HepG2 (cell line): Measurements from ENCODE around the gene BNC1.

Experiments used
- EZH2 ChIP-seq: conservative IDR thresholded peaks from 2 replicates; pipeline ENCODE4 v1.6.1; 2012; ENCODE audit warnings: mild to moderate bottlenecking, low read depth, low read length, moderate library complexity
- GABPA ChIP-seq, 2 experiments: IDR thresholded peaks; 2 replicates each; pipeline ENCODE4 v1.6.1; 2011 to 2016; ENCODE audit warnings: low read depth in 2 of 2, low read length in 1 of 2, missing biosample characterization in 1 of 2, missing genetic modification characterization in 1 of 2
- MAFF ChIP-seq: IDR thresholded peaks from 2 replicates; pipeline ENCODE4 v1.6.1; 2011; ENCODE audit warnings: low read depth, low read length, improper control_type of control experiment
- POLR2A ChIP-seq, 2 experiments: IDR thresholded peaks; 2 replicates each; pipeline ENCODE4 v1.6.1; 2011; ENCODE audit warnings: low read depth in 2 of 2, low read length in 2 of 2, mild to moderate bottlenecking in 1 of 2, moderate library complexity in 1 of 2; ENCODE audit not compliant: insufficient read depth in 1 of 2
- POLR2AphosphoS5 ChIP-seq: IDR thresholded peaks from 2 replicates; pipeline ENCODE4 v1.6.1; 2012; ENCODE audit warnings: low read depth, low read length
- SRSF4 ChIP-seq: fragments of 200-400 bp; formaldehyde crosslinking; IDR thresholded peaks from one replicate; pipeline ENCODE4 v1.6.1; 2018; ENCODE audit warnings: mild to moderate bottlenecking, low read depth, low read length, moderate library complexity; ENCODE audit not compliant: poor library complexity, severe bottlenecking
- YEATS4 ChIP-seq: sonication (generic); formaldehyde crosslinking; IDR thresholded peaks from 2 replicates; pipeline ENCODE4 v1.4.0; 2020; ENCODE audit warnings: missing genetic modification reagents, borderline replicate concordance
- ZBTB1 ChIP-seq: sonication (generic); formaldehyde crosslinking; IDR thresholded peaks from 2 replicates; pipeline ENCODE4 v1.4.0; 2020; ENCODE audit warnings: missing genetic modification reagents, borderline replicate concordance
- ZBTB34 ChIP-seq: sonication (generic); formaldehyde crosslinking; IDR thresholded peaks from 2 replicates; pipeline ENCODE4 v1.8.0; 2022; ENCODE audit warnings: mild to moderate bottlenecking, missing genetic modification reagents
- ZFP37 ChIP-seq: sonication (generic); formaldehyde crosslinking; IDR thresholded peaks from 2 replicates; pipeline ENCODE4 v1.4.0; 2020; ENCODE audit warnings: missing genetic modification reagents, borderline replicate concordance
- TF ChIP-seq, protein P1 (sequence below): sonication (generic); formaldehyde crosslinking; IDR thresholded peaks from 2 replicates; pipeline ENCODE4 v1.8.1; 2022; ENCODE audit warnings: mild to moderate bottlenecking, missing genetic modification reagents
- TF ChIP-seq, protein P2 (sequence below): sonication (generic); formaldehyde crosslinking; conservative IDR thresholded peaks from 2 replicates; pipeline ENCODE4 v1.4.0; 2020; ENCODE audit warnings: mild to moderate bottlenecking, missing genetic modification reagents, moderate library complexity
- TF ChIP-seq, protein P3 (sequence below): sonication (generic); formaldehyde crosslinking; IDR thresholded peaks from 2 replicates; pipeline ENCODE4 v1.4.0; 2020; ENCODE audit warnings: missing genetic modification reagents, borderline replicate concordance
- TF ChIP-seq, protein P4 (sequence below): sonication (generic); formaldehyde crosslinking; IDR thresholded peaks from 2 replicates; pipeline ENCODE4 v1.4.0; 2020; ENCODE audit warnings: missing genetic modification reagents

DNA sequence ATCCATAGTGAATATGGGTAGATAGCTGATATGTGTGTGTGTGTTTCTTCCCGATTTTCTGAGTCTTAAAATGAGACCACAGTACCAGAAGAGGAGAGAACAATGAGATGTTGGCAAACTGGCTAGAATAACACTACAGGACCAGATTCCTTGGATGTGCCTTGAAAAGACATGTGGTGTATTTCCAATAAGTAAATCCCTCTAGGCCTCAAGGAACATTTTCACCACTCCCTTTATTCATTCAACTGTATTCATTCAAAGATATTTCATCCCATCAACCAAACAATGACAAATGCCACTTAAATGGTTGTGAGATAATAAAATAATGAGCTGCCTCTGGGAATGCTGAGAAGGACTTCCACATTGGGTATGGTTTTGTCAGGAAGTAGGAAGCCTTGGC, 8.7 kb upstream of the BNC1 start:
- no peak for TF ChIP-seq YEATS4 (CRISPR knock-in tag)
- no peak for TF ChIP-seq POLR2A (IDR thresholded peaks at IDR 0.05; ENCODE audit: insufficient read depth in 1 of 2, low read depth in 2 of 2, low read length in 2 of 2)
- no peak for TF ChIP-seq POLR2AphosphoS5
- TF ChIP-seq, protein P1, sequence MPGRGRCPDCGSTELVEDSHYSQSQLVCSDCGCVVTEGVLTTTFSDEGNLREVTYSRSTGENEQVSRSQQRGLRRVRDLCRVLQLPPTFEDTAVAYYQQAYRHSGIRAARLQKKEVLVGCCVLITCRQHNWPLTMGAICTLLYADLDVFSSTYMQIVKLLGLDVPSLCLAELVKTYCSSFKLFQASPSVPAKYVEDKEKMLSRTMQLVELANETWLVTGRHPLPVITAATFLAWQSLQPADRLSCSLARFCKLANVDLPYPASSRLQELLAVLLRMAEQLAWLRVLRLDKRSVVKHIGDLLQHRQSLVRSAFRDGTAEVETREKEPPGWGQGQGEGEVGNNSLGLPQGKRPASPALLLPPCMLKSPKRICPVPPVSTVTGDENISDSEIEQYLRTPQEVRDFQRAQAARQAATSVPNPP (CRISPR knock-in tag) = no peak
- TF ChIP-seq ZBTB1 (CRISPR knock-in tag) = no peak
- no peak for TF ChIP-seq MAFF
- no peak for TF ChIP-seq ZFP37 (CRISPR knock-in tag)
- TF ChIP-seq, protein P2, sequence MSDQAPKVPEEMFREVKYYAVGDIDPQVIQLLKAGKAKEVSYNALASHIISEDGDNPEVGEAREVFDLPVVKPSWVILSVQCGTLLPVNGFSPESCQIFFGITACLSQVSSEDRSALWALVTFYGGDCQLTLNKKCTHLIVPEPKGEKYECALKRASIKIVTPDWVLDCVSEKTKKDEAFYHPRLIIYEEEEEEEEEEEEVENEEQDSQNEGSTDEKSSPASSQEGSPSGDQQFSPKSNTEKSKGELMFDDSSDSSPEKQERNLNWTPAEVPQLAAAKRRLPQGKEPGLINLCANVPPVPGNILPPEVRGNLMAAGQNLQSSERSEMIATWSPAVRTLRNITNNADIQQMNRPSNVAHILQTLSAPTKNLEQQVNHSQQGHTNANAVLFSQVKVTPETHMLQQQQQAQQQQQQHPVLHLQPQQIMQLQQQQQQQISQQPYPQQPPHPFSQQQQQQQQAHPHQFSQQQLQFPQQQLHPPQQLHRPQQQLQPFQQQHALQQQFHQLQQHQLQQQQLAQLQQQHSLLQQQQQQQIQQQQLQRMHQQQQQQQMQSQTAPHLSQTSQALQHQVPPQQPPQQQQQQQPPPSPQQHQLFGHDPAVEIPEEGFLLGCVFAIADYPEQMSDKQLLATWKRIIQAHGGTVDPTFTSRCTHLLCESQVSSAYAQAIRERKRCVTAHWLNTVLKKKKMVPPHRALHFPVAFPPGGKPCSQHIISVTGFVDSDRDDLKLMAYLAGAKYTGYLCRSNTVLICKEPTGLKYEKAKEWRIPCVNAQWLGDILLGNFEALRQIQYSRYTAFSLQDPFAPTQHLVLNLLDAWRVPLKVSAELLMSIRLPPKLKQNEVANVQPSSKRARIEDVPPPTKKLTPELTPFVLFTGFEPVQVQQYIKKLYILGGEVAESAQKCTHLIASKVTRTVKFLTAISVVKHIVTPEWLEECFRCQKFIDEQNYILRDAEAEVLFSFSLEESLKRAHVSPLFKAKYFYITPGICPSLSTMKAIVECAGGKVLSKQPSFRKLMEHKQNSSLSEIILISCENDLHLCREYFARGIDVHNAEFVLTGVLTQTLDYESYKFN (CRISPR knock-in tag) = no peak
- no peak for TF ChIP-seq SRSF4
- no peak for TF ChIP-seq GABPA (IDR thresholded peaks at IDR 0.05; ENCODE audit: low read depth, low read length)
- TF ChIP-seq GABPA (CRISPR knock-in tag; IDR thresholded peaks at IDR 0.05; ENCODE audit: low read depth) = no peak
- TF ChIP-seq, protein P3, sequence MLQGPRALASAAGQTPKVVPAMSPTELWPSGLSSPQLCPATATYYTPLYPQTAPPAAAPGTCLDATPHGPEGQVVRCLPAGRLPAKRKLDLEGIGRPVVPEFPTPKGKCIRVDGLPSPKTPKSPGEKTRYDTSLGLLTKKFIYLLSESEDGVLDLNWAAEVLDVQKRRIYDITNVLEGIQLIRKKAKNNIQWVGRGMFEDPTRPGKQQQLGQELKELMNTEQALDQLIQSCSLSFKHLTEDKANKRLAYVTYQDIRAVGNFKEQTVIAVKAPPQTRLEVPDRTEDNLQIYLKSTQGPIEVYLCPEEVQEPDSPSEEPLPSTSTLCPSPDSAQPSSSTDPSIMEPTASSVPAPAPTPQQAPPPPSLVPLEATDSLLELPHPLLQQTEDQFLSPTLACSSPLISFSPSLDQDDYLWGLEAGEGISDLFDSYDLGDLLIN = no peak
- no peak for TF ChIP-seq ZBTB34
- TF ChIP-seq, protein P4, sequence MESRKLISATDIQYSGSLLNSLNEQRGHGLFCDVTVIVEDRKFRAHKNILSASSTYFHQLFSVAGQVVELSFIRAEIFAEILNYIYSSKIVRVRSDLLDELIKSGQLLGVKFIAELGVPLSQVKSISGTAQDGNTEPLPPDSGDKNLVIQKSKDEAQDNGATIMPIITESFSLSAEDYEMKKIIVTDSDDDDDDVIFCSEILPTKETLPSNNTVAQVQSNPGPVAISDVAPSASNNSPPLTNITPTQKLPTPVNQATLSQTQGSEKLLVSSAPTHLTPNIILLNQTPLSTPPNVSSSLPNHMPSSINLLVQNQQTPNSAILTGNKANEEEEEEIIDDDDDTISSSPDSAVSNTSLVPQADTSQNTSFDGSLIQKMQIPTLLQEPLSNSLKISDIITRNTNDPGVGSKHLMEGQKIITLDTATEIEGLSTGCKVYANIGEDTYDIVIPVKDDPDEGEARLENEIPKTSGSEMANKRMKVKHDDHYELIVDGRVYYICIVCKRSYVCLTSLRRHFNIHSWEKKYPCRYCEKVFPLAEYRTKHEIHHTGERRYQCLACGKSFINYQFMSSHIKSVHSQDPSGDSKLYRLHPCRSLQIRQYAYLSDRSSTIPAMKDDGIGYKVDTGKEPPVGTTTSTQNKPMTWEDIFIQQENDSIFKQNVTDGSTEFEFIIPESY (CRISPR knock-in tag) = no peak
- no peak for TF ChIP-seq EZH2
